Measurements from ENCODE around the gene HPD.
A peak's percentile ranks its signal among the peaks of the same experiment; 100 is the strongest.

The HPD gene

GRCh38 chr12:121811434-121812319 is 47.0 kb downstream of the HPD start:
- peak in 1 of 4 experiments; percentile 55 for DNase-seq (ENCODE audit: low read depth in 4 of 4, low spot score in 1 of 4)

- DNase-seq (ENCODE audit: low read depth in 4 of 4, low spot score in 1 of 4): no peak
These were observed 47.7 kb downstream of the HPD start for GRCh38 chr12:121810833-121811433.

GRCh38 chr12:121810234-121810817 is 48.3 kb downstream of the HPD start:
- no peak for DNase-seq (ENCODE audit: low read depth in 4 of 4, low spot score in 1 of 4)

GRCh38 chr12:121809712-121810116 is 48.9 kb downstream of the HPD start:
- no peak for DNase-seq (ENCODE audit: low read depth in 4 of 4, low spot score in 1 of 4)

- no peak for DNase-seq (ENCODE audit: low read depth in 4 of 4, low spot score in 1 of 4)
These were observed 50.0 kb downstream of the HPD start for GRCh38 chr12:121808623-121809022.

GRCh38 chr12:121807642-121808347 is 50.9 kb downstream of the HPD start:
- DNase-seq (ENCODE audit: low read depth in 4 of 4, low spot score in 1 of 4): no peak

- no peak for DNase-seq (ENCODE audit: low read depth in 4 of 4, low spot score in 1 of 4)
These were observed 51.9 kb downstream of the HPD start for GRCh38 chr12:121806546-121807423.

- DNase-seq (ENCODE audit: low read depth in 4 of 4, low spot score in 1 of 4): no peak
These were observed 52.6 kb downstream of the HPD start for GRCh38 chr12:121806009-121806545.

GRCh38 chr12:121805171-121806008 is 53.3 kb downstream of the HPD start:
- DNase-seq (ENCODE audit: low read depth in 4 of 4, low spot score in 1 of 4): no peak

- no peak for DNase-seq (ENCODE audit: low read depth in 4 of 4, low spot score in 1 of 4)
These were observed 54.1 kb downstream of the HPD start for GRCh38 chr12:121804417-121805111.

- no peak for DNase-seq (ENCODE audit: low read depth in 4 of 4, low spot score in 1 of 4)
These were observed 54.7 kb downstream of the HPD start, which contains the start of gene SETD1B for GRCh38 chr12:121803861-121804416. TSS of gene SETD1B (plus strand) at chr12:121804009. CDS start at chr12:121804738, 729 bp downstream.

- DNase-seq (ENCODE audit: low read depth in 4 of 4, low spot score in 1 of 4): peak in 3 of 4 experiments; percentile 69 to 83 (median 80)
These were observed 55.6 kb downstream of the HPD start for GRCh38 chr12:121802843-121803698.

GRCh38 chr12:121802485-121802842 is 56.2 kb downstream of the HPD start:
- DNase-seq (ENCODE audit: low read depth in 4 of 4, low spot score in 1 of 4): no peak

GRCh38 chr12:121801595-121802484 is 56.8 kb downstream of the HPD start:
- DNase-seq (ENCODE audit: low read depth in 4 of 4, low spot score in 1 of 4): no peak

GRCh38 chr12:121800694-121801594 is 57.7 kb downstream of the HPD start:
- no peak for DNase-seq (ENCODE audit: low read depth in 4 of 4, low spot score in 1 of 4)

All from stimulated activated CD4-positive, alpha-beta T cell treated with anti-CD3 and anti-CD28 coated beads, Interleukin-1b, Interleukin-23, amount 100 ng/mL, for 24 hours (primary cell).